Hematopoietic multipotent progenitor cell treated with erythropoietin and hydrocortisone succinate and interleukin-3 and kit ligand, for 17 days (in vitro differentiated cells): ENCODE measurements around the gene FSTL4.

Source experiments
- DNase-seq: peaks from one replicate; pipeline ENCODE4 v3.0.0-alpha.2; 2015; ENCODE audit warnings: low spot score

Gene FSTL4

GRCh38 chr5:133365738-133366137, 246.6 kb downstream of the FSTL4 start:
- no peak for DNase-seq

- DNase-seq, result no peak
These were observed 247.2 kb downstream of the FSTL4 start for GRCh38 chr5:133364936-133365707.

- DNase-seq, result no peak
These were observed 248.3 kb downstream of the FSTL4 start for GRCh38 chr5:133363807-133364587.

GRCh38 chr5:133362438-133362837, 249.9 kb downstream of the FSTL4 start:
- DNase-seq, result no peak

GRCh38 chr5:133361922-133362321, 250.4 kb downstream of the FSTL4 start:
- no peak for DNase-seq

GRCh38 chr5:133360693-133361472, 251.5 kb downstream of the FSTL4 start:
- DNase-seq, result no peak

- DNase-seq, result no peak
These were observed 252.5 kb downstream of the FSTL4 start for GRCh38 chr5:133359861-133360260.

GRCh38 chr5:133358271-133358670, 254.1 kb downstream of the FSTL4 start:
- DNase-seq, result no peak

- no peak for DNase-seq
These were observed 254.6 kb downstream of the FSTL4 start for GRCh38 chr5:133357758-133358157.

- no peak for DNase-seq
These were observed 255.3 kb downstream of the FSTL4 start for GRCh38 chr5:133356984-133357421.

- DNase-seq, result no peak
These were observed 255.9 kb downstream of the FSTL4 start for GRCh38 chr5:133356396-133356983.

- no peak for DNase-seq
These were observed 257.8 kb downstream of the FSTL4 start for GRCh38 chr5:133354323-133355185.

- no peak for DNase-seq
These were observed 258.6 kb downstream of the FSTL4 start for GRCh38 chr5:133353741-133354140.

GRCh38 chr5:133348406-133348805, 263.9 kb downstream of the FSTL4 start:
- no peak for DNase-seq

GRCh38 chr5:133347039-133347438, 265.3 kb downstream of the FSTL4 start:
- DNase-seq, result no peak

GRCh38 chr5:133344266-133344665, 268.1 kb downstream of the FSTL4 start:
- DNase-seq, result no peak

- DNase-seq, result no peak
These were observed 269.1 kb downstream of the FSTL4 start for GRCh38 chr5:133343196-133343595.

- no peak for DNase-seq
These were observed 270.2 kb downstream of the FSTL4 start for GRCh38 chr5:133341915-133342710.

- no peak for DNase-seq
These were observed 271.0 kb downstream of the FSTL4 start for GRCh38 chr5:133341296-133341695.

GRCh38 chr5:133340822-133341221, 271.5 kb downstream of the FSTL4 start:
- no peak for DNase-seq
